Stimulated activated naive CD4-positive, alpha-beta T cell treated with Interleukin-2 at 50 U/mL for 16 hours (primary cell): Measurements from ENCODE around the gene GABARAP.
"Not testable (repeated sequence)": the region's sequence is repeated elsewhere in the genome, so short reads cannot be mapped to it uniquely, and the experiment has no call there.

Experiments
- DNase-seq: peaks from one replicate; lab custom pipeline; 2025; lab: John Stamatoyannopoulos, UW

The GABARAP gene

DNA sequence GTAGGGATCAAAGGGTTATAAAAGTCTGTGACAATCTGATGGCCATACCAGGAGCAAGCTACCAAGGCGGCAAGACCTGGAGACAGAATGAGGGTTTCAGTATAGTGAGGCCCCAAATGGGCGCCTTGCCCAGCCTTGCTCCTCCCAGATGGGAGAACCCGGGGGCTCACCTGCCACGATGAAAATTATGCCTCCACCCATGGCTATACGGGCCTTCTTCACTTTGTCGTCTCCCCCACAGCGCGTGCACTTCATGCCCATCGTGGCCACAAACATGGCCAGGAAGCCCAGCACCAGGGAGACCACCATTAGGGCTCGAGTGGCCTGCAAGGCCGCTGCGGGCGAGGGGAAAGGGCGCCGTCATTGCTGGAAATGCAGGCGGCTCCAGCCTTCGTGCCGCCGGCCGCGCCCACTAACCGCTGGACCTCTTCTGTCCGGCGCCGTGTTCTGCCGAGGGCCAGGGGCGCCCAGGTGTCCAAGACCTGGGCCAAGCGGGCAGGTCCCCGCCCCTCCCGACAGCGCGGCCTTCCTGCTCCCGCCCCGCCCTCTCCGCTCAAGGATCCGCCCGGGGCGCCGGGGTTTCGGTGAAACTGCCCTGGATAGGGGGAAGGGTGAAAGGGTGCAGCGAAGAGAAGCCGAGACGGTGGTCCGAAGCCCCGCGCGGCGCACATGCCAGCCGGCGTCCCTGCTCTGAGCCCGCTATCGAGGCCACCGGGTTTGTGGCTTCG, 18.6 kb upstream of the GABARAP start:
- no peak for DNase-seq

DNA sequence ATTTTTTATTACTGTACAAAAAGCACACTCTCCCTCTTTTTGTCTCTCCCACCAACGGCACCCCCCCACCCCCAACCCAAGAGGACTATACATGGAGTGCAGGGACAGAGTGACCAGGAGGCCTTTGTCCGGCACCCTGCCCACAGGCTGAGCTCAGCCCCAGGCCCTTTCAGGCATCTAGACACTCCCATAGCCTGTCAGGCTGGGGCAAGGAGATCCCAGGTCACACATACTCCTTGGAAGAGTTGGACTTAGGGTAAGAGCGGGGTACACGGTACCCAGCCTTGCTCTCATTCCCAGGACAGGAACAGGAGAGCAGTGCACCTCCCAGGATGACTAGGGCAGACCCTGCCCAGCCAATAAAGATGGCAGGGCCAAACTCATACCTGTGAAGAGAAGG, 17.9 kb upstream of the GABARAP start:
- DNase-seq, result no peak

GRCh38 chr17:7259555-7259889, 17.3 kb upstream of the GABARAP start:
- DNase-seq, result no peak

DNA sequence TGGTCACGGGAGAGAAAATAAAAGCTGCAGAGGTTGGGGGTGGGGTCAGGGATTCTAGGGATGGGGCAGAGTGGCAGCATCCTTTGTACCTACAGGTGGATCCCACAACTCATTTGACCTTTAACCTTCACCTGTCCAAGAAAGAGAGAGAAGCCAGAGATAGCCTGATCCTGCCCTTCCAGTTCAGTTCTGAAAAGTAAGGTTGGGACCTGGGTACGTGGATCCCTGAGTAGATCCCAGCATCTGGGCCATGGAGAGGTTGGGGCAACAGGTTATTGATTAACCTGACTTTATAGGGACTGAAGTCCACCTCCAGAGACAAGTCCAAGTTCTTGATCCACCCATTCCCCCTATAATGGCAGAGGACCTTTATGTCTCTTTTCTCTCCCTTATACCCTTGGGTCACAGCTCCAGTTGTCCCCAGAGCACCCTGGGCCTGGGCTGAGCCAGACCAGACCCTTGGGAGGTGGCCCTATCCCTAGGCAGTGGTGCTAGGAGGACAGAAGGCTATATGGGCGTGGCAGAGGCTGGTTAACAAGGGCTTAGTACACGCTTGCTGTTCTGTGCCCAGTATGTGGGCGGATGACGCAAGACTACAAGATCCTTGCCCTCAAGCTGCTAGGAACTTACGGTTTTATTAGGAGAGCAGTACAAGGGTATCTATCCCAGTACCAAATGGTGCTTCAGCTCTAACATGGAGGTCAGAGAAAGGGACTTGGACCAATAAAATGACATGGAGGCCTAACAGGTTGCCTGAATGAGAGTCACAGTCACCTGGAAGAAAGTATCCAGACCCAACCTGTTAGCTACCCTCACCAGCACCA, 16.7 kb upstream of the GABARAP start:
- DNase-seq, result no peak

GRCh38 chr17:7256766-7257456, 14.7 kb upstream of the GABARAP start:
- DNase-seq, result no peak

GRCh38 chr17:7254511-7254910, 12.3 kb upstream of the GABARAP start:
- DNase-seq, result no peak

DNA sequence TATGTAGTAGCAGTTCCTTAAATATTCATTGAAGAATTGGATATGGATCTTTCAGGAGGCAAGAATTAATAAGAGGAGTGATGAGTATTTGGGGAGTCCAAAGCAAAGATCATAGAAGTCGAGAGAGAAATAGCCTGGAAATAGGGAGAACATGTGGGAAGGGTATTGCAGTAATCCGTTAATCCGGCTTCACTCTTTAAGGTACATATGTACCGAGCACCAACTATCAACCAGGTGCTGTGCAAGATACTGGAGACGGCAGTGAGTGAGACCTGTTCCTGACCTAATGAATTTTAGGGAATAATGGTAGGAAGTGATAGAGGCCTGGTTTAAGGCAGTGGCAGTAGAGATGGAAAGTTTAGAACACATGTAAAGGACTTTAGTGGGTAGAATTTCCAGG, 10.8 kb upstream of the GABARAP start:
- no peak for DNase-seq

DNA sequence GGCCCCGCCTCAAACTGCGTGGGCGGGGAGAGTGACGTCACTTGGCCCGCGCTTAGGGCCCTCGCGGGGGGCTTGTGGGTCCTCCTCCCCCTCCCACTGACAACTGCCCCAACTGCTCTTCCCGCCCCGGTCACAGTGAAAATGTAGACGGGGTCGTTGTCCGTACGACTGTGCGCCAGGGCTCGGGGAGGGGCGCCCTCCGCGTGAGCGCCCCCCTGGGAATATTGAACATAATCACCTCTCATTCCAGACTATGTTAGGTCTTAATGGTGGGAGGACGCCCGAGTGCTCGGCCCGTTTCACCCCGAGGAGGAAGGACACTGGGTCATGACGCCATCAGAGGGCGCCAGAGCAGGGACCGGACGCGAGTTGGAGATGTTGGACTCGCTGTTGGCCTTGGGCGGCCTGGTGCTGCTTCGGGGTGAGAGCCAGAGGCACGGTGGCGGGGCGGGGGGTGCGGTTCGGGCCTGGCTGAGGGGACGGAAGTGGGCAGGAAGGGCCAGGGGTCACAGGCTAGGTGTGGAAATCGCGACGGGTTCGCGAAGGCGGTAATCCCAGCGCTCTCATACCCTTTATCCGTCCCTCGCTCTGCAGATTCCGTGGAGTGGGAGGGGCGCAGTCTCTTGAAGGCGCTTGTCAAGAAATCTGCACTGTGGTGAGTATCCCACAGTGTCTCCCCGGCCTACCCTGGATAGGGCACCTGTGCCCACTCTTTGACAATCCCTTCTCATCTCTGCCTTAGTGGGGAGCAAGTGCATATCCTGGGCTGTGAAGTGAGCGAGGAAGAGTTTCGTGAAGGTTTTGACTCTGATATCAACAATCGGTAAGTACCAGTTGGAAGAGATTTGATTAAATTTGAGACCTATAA, 10.2 kb upstream of the GABARAP start, which contains the start of gene ELP5:
Gene ELP5 (plus strand): TSS at position 40 of the 868 bp plus-strand sequence. CDS start 336 bp downstream, at position 376.
- DNase-seq, result peak; percentile 86

- DNase-seq, result peak; percentile 96
Measured at GRCh38 chr17:7251661-7252175, 9.5 kb upstream of the GABARAP start, which contains the start of gene CTDNEP1. TSS of gene CTDNEP1 (minus strand) at chr17:7251734. CDS start at chr17:7251296, 438 bp downstream.

GRCh38 chr17:7250695-7251627, 8.7 kb upstream of the GABARAP start:
- DNase-seq, result no peak

DNA sequence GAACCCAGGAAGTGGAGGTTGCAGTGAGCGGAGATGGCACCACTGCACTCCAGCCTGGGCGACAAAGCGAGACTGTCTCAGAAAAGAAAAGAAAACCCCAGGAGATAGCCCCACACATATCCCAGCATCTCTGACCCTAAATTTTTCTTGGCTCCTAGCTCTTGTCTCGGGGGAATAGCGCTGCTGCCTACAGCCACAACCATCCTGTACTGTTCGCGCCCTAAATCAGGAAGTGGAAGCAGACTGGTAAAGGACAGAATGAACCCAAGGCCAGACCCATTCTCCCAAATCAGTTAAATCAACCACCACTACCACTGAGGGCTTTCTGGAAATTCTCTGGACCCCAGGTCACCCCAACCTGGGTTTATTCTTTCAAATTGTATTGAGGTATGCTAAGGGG, 7.6 kb upstream of the GABARAP start:
- no peak for DNase-seq

GRCh38 chr17:7249214-7249613, 7.0 kb upstream of the GABARAP start:
- DNase-seq, result no peak

DNA sequence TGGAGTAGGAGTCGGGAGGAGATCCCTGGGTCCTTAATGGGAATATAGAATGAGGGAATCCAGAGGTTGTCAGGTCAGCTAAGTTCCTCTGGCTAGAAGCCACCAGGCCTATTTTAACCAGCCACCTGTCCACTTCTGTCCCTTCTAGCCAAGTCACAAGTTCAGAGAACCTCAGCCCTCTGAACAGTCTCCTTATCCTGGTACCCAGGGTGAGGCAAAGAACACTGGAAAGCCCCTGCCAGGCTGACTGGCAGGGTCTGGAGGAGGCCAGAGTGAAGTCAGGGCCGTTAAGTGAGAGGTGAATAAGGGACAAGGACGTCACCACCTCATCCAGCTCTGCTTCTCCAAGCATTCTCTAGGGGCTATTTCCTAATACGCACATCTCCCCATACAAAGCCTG, 6.5 kb upstream of the GABARAP start:
- no peak for DNase-seq

DNA sequence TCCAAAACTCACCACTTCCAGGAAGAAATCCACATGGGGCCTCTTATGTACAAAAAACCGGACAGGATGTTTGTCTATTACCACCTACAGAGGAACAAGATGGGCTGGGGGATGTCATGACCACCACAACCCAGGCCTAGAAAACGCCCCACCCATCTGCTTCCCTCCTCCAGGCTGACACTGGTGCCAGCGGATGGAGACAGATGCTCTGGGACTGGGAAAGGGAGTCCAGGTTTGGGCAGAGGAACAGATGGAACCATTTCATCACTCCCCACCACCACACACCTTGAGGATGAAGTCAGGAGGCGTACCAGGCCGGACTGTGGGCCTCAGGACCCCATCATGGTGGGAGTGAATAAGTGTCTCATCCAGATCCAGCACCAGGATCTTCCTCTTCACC, 4.5 kb upstream of the GABARAP start:
- DNase-seq, result no peak

DNA sequence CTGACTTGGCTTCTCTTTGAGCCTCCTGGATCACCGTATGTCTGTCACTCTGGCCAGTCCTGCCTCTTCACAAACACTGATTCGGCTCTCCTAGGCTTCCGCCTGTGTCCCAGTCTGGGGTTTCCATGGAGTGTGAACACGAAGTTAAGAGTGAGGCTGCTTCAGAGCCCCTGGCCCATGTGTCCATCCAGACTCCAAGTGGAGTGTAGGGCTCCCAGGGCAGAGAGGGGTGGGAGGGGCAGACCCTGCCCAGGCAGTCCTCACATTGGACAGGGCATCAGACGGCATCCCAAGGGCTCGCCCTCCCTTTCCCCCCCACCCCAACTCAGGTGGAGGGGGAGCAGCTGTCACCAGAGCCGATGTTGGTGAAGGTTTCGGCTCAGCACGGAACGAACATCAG, 1.6 kb upstream of the GABARAP start:
- not testable (repeated sequence) for DNase-seq

- no peak for DNase-seq
Measured at GRCh38 chr17:7243453-7243729, 1.1 kb upstream of the GABARAP start.

- peak; percentile 91 for DNase-seq
Measured at GRCh38 chr17:7242717-7243452, 636 bp upstream of the GABARAP start.

DNA sequence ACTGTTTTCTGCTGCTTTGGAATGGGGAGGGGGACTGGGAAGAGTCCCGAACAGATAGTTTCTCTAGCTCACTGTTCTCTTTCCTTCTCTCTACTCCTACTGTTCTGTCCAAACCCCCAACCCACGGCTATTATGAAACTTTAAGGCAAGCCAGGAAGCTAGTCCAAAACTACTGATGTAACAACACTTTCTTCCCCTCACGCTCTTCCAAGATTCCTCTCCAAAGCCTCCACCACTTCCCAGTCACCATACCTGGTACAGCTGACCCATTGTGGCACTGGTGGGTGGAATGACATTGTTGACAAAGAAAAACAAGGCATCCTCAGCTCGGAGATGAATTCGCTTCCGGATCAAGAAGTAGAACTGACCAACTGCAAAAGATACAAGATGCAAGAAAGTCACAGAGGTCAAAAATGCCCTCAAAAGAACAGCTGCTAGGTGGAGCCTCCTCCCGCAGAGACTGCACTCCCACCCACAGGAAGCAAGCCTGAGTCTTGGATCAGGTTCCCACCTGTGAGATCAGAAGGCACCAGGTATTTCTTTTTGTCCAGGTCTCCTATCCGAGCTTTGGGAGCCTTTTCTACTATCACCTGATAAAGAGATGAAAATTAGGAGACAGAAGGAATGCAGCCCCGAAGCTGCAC, 1.0 kb downstream of the GABARAP start:
- no peak for DNase-seq

DNA sequence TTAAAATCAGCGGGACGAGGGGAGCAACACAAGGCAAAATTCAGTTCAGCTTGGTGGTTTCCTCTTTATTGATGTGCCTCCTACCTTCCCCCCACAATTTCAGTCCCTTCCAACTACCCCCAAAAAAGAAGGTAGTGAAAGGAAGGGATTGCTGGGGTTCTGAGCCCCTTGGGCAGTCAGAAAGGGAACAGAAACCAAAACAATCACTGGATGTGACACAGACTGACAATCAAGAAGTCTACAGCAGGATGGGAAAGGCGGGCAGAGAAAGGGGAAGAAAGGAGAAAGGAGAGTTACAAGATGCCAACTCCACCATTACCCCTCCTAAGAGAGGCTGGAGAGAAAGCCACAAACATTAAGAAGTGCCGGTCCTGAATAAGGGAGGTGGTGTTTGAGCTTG, 1.9 kb downstream of the GABARAP start:
- DNase-seq, result no peak
